GM18507 (cell line): ENCODE results near the gene SLC38A10.
"Not testable (repeated sequence)": the region's sequence is repeated elsewhere in the genome, so short reads cannot be mapped to it uniquely, and the experiment has no call there.

Source experiments
- DNase-seq: peaks from one replicate; pipeline ENCODE4 v3.0.0; 2011; ENCODE audit warnings: low read depth; ENCODE audit not compliant: insufficient read length; ENCODE audit errors: extremely low spot score
- FAIRE-seq: peaks from 2 replicates; lab custom pipeline; 2011; peaks lifted over from hg19 to GRCh38; lab: Jason Lieb, UNC

Gene SLC38A10

GRCh38 chr17:81235822-81236740 is 59.0 kb downstream of the SLC38A10 start:
- FAIRE-seq, result no peak

DNA sequence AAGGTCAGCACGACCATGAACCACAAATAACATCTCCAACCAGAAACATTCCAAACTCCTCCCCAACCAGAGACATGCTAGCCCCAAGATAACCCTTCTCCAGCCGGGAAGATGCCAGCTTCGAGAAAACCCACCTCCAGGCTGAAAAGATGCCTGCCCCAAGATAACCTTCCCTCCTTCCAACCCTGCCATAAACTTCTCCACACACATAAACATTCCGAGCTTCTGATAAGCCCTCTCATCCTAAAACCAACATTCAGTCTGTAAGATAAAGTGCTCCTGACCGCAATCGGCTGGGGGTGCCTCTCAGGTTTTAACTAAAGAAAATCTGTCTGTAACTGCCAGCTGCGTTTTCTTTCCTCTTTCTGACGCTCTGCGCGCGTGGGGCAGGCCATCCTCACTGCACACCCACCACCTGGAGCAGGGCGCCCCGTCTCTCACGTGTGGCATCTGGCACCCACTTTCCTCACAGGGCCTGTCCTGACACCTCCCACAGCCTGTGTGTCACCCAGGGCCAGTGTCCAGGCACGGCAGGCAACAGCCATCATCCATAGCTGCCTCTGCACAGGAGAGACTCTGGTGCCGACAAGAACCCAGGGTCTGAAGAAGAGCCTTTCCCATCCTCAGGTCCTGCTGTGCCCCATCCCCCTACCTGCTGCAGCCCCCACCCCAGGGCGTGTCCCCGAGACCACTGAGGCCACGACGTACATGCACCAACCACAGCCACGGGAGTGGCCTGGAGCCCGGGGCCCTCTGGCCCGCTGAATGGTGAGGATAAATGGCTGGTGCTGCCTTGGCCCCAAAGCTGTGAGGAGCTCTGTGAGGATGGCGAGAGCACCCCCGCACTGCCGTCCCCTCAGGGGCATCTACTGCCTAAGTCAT is 59.9 kb downstream of the SLC38A10 start:
- DNase-seq (no peak), FAIRE-seq (no peak)

More at GRCh38 chr17:81235822-81236740, 59.0 kb downstream of the SLC38A10 start:
- no peak for DNase-seq

DNA sequence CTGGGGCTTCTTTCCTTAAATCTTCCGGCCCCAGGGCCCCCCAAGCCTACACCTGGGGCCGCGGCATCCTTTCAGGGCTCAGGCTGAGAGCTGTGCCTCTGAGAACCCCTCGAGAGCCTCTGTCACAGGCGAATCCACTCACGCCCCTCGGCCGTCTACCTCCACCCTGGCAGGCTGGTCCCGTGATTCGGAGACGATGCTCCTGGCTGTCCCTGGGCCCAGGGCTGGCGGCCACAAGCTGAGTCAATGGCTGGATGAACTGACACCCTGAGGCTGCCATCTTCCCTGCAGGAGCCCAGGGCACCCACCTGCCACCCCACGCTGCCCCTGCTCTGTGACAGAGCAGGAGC is 60.6 kb downstream of the SLC38A10 start:
- FAIRE-seq, result no peak

GRCh38 chr17:81233811-81234505 is 61.1 kb downstream of the SLC38A10 start:
- FAIRE-seq, result no peak
- DNase-seq, result no peak

More for the DNA sequence above, 60.6 kb downstream of the SLC38A10 start:
- no peak for DNase-seq

GRCh38 chr17:81233316-81233715 is 61.8 kb downstream of the SLC38A10 start:
- DNase-seq (no peak), FAIRE-seq (no peak)

DNA sequence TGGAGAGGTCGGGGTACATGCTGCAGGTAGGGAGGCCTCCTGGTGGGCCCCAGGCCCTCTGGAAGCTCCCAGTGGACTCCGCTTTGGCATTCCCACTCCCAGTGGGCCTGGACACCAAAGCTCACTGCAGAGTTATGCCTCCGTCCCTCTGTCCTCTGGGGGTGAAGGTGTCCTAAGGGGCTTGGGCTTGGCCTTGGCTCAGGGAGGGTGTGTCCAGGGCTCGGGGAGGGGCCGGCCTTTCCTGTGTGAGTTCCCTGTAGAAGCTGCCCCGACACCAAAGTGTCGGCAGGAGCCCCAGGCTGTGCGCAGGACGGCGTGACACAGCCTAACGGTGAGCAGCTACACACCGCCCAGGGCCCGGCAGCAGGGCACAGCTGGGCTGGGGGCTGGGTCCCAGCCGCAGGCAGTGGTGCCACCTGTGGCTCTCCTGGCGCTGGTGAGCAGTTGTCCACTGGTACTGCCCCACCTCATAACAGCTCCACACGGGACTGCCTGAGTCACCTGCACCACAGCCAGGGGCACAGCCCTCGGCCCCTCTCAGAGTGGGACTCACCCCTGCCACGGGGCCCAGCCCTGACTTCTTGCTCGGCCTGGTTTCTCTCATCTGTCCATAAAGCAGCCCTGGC is 62.4 kb downstream of the SLC38A10 start:
- DNase-seq (no peak), FAIRE-seq (no peak)

DNA sequence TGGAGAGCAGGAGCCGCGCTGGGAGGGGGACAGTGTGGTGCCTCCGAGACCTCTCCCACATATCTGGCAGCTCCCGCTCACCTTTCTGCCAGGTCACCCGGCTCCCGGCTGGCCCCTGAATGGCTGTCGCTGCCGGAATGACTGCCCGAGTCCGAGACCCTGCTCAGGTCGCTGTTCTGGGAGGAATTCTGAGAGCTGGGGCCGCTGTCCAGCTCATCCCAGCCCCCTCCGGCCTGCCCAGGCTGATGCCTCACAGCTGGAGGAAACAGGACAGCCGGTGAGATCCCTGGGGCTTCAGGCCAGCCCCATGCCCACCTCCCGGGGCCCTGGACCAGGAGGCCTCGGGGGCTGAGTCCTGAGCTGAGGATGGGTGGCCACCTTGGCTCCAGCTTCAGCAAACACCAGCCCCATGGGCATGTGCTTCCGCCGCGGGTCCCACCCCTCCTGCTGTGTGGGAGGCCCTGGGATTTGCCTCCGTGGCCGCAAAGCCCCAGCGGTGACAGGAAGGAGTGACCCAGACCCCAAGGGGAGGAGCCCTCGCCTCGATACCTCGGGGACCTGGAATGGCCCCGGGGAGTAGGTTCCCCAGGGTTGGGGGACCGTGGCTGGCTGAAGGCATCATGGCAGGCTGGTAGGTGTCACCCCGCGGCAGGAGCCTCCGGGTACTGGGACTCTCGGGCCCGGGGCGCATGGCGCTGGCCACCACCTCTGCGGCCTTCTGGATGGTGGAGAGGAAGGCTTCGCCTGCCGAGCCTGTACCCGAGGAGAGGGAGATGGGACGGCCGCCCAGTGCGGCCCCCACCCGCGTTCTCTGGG is 63.1 kb downstream of the SLC38A10 start:
- DNase-seq (no peak), FAIRE-seq (no peak)

- FAIRE-seq (no peak), DNase-seq (no peak)
These were observed 63.9 kb downstream of the SLC38A10 start for GRCh38 chr17:81231121-81231645.

GRCh38 chr17:81230043-81230820 is 64.9 kb downstream of the SLC38A10 start:
- no peak for DNase-seq
- FAIRE-seq, result no peak

DNA sequence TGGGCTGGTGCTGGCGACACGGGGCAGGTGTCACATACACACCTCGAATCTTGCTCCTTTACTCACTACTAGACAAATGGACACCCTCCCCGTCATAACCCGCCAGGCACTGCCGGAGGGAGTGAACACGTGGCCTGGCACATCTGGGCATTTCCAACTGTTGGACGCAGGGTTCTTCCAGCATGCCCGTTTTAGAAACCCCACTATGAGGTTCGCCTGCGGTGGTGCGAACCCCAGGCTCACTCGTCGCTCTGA is 65.5 kb downstream of the SLC38A10 start:
- FAIRE-seq, result no peak

DNA sequence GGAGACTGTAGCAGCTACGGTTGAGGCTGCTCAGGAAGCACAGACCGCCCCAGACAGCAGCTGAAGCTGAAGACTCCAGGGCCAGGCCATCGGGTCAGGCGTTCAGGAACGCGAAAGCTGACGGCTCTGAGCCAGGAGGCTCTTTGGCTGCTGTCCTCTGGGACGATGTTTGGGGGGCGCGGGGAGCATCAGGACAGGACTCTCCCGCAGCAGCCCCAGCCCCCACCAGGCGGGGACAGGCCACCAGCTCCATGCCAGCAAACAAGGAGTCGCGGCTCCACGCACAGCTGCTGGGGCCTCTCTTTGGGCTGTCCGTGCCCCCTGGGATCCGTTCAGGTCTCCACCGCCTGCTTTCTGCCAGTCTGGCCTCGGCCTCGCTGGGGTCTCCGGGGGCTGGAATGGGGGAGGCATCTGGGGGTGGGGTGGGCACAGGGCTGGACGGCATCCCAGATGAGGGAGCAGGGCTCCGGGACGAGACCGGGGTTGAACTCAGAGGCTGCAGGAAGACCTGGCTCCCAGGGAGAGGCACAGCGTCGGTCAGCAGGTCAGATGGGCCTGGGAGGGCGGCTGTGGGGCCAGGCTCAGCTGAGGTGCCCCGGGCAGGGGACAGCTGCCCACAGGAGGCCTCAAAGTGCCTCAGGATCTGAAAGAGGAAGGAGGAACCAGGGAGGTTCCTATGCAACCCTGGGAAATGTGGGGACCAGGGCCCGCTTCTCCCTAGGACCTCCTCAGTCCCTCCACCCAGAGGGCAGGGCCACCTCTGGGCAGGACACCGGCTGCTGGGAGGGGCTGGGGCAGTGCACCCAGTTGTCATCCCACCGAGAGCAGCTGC is 66.1 kb downstream of the SLC38A10 start:
- FAIRE-seq (no peak), DNase-seq (no peak)

More for the DNA sequence above, 65.5 kb downstream of the SLC38A10 start:
- DNase-seq, result no peak

DNA sequence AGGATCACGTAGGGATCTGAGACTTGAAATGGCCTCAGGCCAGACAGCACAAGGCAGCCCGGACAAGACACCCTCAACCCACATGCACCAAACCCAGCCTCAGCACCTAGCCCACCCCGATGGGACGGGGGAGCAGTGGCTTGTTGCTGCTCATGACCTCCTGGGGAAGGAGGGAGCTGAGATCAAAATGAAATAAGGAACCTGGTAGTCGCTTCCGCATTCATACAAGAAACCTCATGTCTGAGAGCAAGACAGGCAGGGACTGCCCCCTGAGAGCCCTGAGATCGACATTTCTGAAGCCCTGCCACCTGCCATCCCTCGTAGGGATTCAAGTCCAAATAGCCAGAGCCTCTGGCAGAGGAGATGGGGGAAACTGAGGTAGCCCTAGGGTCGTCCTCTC is 66.7 kb downstream of the SLC38A10 start:
- peak; percentile 76 for FAIRE-seq
- DNase-seq, result no peak

- not testable (repeated sequence) for DNase-seq
These were observed 67.5 kb downstream of the SLC38A10 start for GRCh38 chr17:81227630-81228029.

GRCh38 chr17:81223762-81224130 is 71.4 kb downstream of the SLC38A10 start:
- FAIRE-seq (no peak), DNase-seq (no peak)

More at GRCh38 chr17:81227630-81228029, 67.5 kb downstream of the SLC38A10 start:
- FAIRE-seq, result peak; percentile 69

DNA sequence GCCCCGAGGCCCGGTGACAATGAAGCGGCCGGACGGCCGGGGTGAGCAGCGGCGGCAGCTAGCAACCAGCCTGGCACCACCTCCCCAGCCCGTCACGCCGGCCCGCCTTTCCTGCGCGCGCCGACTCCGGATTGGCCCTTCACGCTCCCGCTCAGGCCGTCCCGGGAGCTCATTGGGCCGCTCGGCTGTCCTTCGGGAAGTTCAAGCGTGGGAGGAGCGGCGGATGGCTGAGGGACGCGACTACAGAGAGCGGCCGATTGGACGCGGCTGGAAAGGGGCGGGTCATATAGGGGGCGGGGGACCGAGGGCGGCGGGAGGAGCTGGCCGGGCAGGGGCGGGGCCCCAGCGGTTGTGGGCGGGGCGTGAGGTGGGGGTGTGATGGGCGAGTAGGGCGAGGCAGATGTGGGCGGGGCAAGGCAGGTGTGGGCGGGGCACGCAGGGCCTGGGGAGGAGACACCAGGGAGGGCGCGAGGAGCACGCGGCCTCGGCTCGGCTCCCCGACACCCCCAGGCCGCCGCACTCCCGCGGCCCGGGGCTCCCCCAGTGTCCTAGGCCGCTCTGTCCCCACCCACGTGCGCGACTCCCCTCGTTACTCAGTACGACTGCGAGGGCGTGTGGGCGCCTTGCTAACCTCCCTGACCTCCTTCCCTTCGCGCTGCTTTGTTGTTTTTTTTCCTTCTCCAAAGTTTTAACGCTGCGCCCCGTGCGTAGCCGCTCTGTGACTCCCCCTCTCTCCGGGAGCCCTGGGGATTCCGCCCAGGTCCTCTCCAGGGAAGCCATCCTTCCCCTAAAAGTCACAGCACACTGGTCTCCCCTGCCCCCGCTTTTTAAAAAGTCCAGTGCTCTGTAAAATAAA is 72.0 kb downstream of the SLC38A10 start, which contains the start of gene CEP131:
Gene CEP131, minus strand, starts transcription at position 60 of the 856 bp plus-strand sequence. CDS start 2,909 bp downstream, outside the sequence.
- DNase-seq (peak; percentile 99), FAIRE-seq (peak; percentile 93)

DNA sequence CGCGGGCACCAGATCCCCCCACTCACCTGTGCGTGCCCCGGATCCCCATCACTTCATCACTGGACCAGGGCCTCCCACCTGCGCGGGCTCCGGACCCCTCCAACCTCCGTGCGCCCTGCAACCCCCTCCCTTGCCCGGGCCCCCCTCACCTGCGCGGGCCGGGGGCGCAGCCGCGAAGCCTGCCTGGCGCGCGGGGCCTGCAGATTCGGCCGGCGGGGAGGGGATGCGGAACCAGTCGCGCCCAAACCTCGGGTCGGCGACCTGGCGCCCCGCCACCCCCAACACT is 72.5 kb downstream of the SLC38A10 start:
- no peak for FAIRE-seq

More for the DNA sequence above, 72.5 kb downstream of the SLC38A10 start:
- DNase-seq, result no peak
